Naive thymus-derived CD4-positive, alpha-beta T cell (primary cell): Measurements from ENCODE around the gene DNAH2. TPM values are rescaled to one million over a fixed set of nuclear protein-coding genes. Genes with fewer than 3 reads are reported as not detected.

ENCODE experiments used
- ATAC-seq: fragments of 150-1000 bp; cut with Tn5 transposase; 2 replicates; pipeline ENCODE4 v1.10.0; 2021; ENCODE audit warnings: mild to moderate bottlenecking, moderate library complexity
- CTCF ChIA-PET: fragments of 350-600 bp; sonication (Branson Sonifier 250); formaldehyde crosslinking; loops from one replicate; lab custom pipeline; 2021; ENCODE audit warnings: antibody characterized with exemption; lab: Charles Lee
- POLR2A ChIA-PET: fragments of 350-600 bp; sonication (Branson Sonifier 250); formaldehyde crosslinking; loops from one replicate; lab custom pipeline; 2021; ENCODE audit warnings: antibody characterized with exemption, inconsistent platforms; lab: Charles Lee
- DNase-seq, 9 donors: peaks; one replicate each; pipeline versions ENCODE4 v3.0.0 to v3.0.0-alpha.2; 2020 to 2022; ENCODE audit warnings: mixed read lengths in 1 of 9
- H3K27ac ChIP-seq: one replicate; pipeline ENCODE4 v1.7.0; 2013; ENCODE audit warnings: mild to moderate bottlenecking, low read depth, low read length, moderate library complexity
- H3K27me3 ChIP-seq, 2 donors: one replicate each; pipeline ENCODE4 v1.7.0; 2013; ENCODE audit warnings: low read length in 2 of 2, mild to moderate bottlenecking in 2 of 2, moderate library complexity in 2 of 2; ENCODE audit not compliant: control insufficient read depth in 2 of 2, insufficient read depth in 2 of 2
- H3K36me3 ChIP-seq, 3 experiments: 1 replicate in 2 of 3; 2 replicates in 1 of 3; pipeline ENCODE4 v1.7.0; 2013; ENCODE audit warnings: low read length in 3 of 3, mild to moderate bottlenecking in 3 of 3, moderate library complexity in 1 of 3; ENCODE audit not compliant: insufficient read depth in 3 of 3, control insufficient read depth in 2 of 3
- H3K4me1 ChIP-seq, 2 donors: one replicate each; pipeline ENCODE4 v1.7.0; 2013; ENCODE audit warnings: low read length in 2 of 2, mild to moderate bottlenecking in 2 of 2, moderate library complexity in 1 of 2; ENCODE audit not compliant: control insufficient read depth in 2 of 2, insufficient read depth in 2 of 2
- H3K4me3 ChIP-seq: 2 replicates; pipeline ENCODE4 v1.7.0; 2013; ENCODE audit warnings: mild to moderate bottlenecking, low read length
- H3K9me3 ChIP-seq, 3 experiments: 1 replicate in 2 of 3; 2 replicates in 1 of 3; pipeline ENCODE4 v1.7.0; 2013; ENCODE audit warnings: low read length in 3 of 3; ENCODE audit not compliant: control insufficient read depth in 2 of 3
- H3K27ac Mint-ChIP-seq, 9 donors: one replicate each; pipeline ENCODE4 v1.8.0; 2020 to 2022; ENCODE audit warnings: mixed read lengths in 9 of 9, mild to moderate bottlenecking in 8 of 9, moderate library complexity in 5 of 9, inconsistent platforms in 2 of 9
- H3K27me3 Mint-ChIP-seq, 5 donors: one replicate each; pipeline ENCODE4 v1.8.0; 2021 to 2022; ENCODE audit warnings: mixed read lengths in 5 of 5, mild to moderate bottlenecking in 1 of 5
- H3K36me3 Mint-ChIP-seq, 5 donors: one replicate each; pipeline ENCODE4 v1.8.0; 2020 to 2022; ENCODE audit warnings: mixed read lengths in 5 of 5, mild to moderate bottlenecking in 3 of 5, inconsistent platforms in 1 of 5
- H3K4me1 Mint-ChIP-seq, 7 donors: one replicate each; pipeline ENCODE4 v1.8.0; 2020 to 2022; ENCODE audit warnings: mixed read lengths in 7 of 7, mild to moderate bottlenecking in 3 of 7, inconsistent platforms in 1 of 7
- H3K4me3 Mint-ChIP-seq, 10 donors: one replicate each; pipeline ENCODE4 v1.8.0; 2020 to 2022; ENCODE audit warnings: mild to moderate bottlenecking in 10 of 10, mixed read lengths in 10 of 10, moderate library complexity in 6 of 10, inconsistent platforms in 2 of 10
- H3K9me3 Mint-ChIP-seq, 11 donors: one replicate each; pipeline ENCODE4 v1.8.0; 2020 to 2022; ENCODE audit warnings: mixed read lengths in 11 of 11, mild to moderate bottlenecking in 4 of 11, inconsistent platforms in 1 of 11, moderate library complexity in 1 of 11
- intact Hi-C, 2 donors: fragments of 100-400 bp; cut with micrococcal nuclease; formaldehyde crosslinking; loops; one replicate each; pipeline ENCODE4 v1.15.1; 2023
- polyA plus RNA-seq, 2 donors: library from polyadenylated mRNA; unstranded; fragments of 300-500 nt; fragmentation: Illumina TruSeq; gene quantifications; one replicate each; pipeline ENCODE4 v1.2.3, GENCODE V29; 2021
- total RNA-seq, 6 experiments: library from RNA in 5 of 6; stranded (reverse) in 5 of 6; gene quantifications; 1 replicate in 5 of 6; 2 replicates in 1 of 6; pipeline ENCODE4 v1.2.3 and lab custom pipeline; 2021 to 2026

Gene DNAH2
- total and polyA plus RNA-seq, 7 experiments from 2014 or later, result 0.03 TPM; not detected in 6

- no peaks in the 10 kb centered on the region for H3K36me3 Mint-ChIP-seq
- intact Hi-C loops, result loop anchor here in 1 of 2 donors (2.0 kb wide), 1 partner anchor 27 kb away; the partner anchor contains the start of gene WRAP53
- Histone ChIP-seq H3K27ac (no peak overlapping the region), H3K9me3 (no peaks in the 10 kb centered on the region), H3K36me3 (no peaks in the 10 kb centered on the region), H3K4me1 (peaks cover 4 to 11% of the 10 kb centered on the region in 2 donors), H3K4me3 (no peak overlapping the region), H3K27me3 (peaks cover 6 to 16% of the 10 kb centered on the region in 2 donors)
- no peak for ATAC-seq
- peak overlapping the region in 9 of 10 donors; percentile 26 to 85 (median 71) for H3K4me3 Mint-ChIP-seq
- H3K9me3 Mint-ChIP-seq, result peaks cover 0 to 3% (median 0%) of the 10 kb centered on the region in 11 donors
- POLR2A ChIA-PET, result interaction anchor here (0.9 kb wide), 1 partner anchor 26 kb away, joined by 3 read pairs; no protein-coding TSS in a partner anchor
- H3K4me1 Mint-ChIP-seq, result peaks cover 12 to 32% (median 15%) of the 10 kb centered on the region in 7 donors
- CTCF ChIA-PET, result no interaction called here
- peak overlapping the region in 1 of 9 donors; percentile 55 for H3K27ac Mint-ChIP-seq
- no peak for DNase-seq
- peaks cover 50 to 84% (median 66%) of the 10 kb centered on the region in 5 donors for H3K27me3 Mint-ChIP-seq
Observed at GRCh38 chr17:7715936-7716886, 1.3 kb upstream of the DNAH2 start.

- H3K27me3 ChIP-seq, result peaks cover 6 to 16% of the 10 kb centered on the region in 2 donors
- ATAC-seq (peak; percentile 81), DNase-seq (peak in 3 of 9 donors; percentile 30 to 35 (median 33))
- Mint-ChIP-seq H3K27me3 (peaks cover 51 to 82% (median 65%) of the 10 kb centered on the region in 5 donors), H3K36me3 (no peaks in the 10 kb centered on the region), H3K4me3 (peak overlapping the region; percentile 26 to 85 (median 70)), H3K27ac (no peak overlapping the region), H3K4me1 (peaks cover 10 to 28% (median 15%) of the 10 kb centered on the region in 7 donors), H3K9me3 (no peaks in the 10 kb centered on the region)
- no peaks in the 10 kb centered on the region for H3K9me3 ChIP-seq
- CTCF ChIA-PET, result no interaction called here
- peaks cover 4 to 11% of the 10 kb centered on the region in 2 donors for H3K4me1 ChIP-seq
- peak overlapping the region; percentile 20 for H3K4me3 ChIP-seq
- no peak overlapping the region for H3K27ac ChIP-seq
- H3K36me3 ChIP-seq, result no peaks in the 10 kb centered on the region
- POLR2A ChIA-PET, result no interaction called here
- intact Hi-C loops, result loop anchor here in 1 of 2 donors (2.0 kb wide), 1 partner anchor 29 kb away; the partner anchor contains the start of gene WRAP53
Observed at GRCh38 chr17:7717756-7718350, 309 bp downstream of the DNAH2 start.

- ChIA-PET POLR2A (no interaction called here), CTCF (no interaction called here)
- DNase-seq, result no peak
- H3K4me1 Mint-ChIP-seq, result peaks cover 5 to 25% (median 15%) of the 10 kb centered on the region in 7 donors
- Histone ChIP-seq H3K4me3 (no peak overlapping the region), H3K27ac (no peak overlapping the region), H3K27me3 (peaks cover 4 to 16% of the 10 kb centered on the region in 2 donors), H3K4me1 (peaks cover 4 to 11% of the 10 kb centered on the region in 2 donors), H3K9me3 (no peaks in the 10 kb centered on the region), H3K36me3 (no peaks in the 10 kb centered on the region)
- no peak overlapping the region for H3K4me3 Mint-ChIP-seq
- no peak overlapping the region for H3K27ac Mint-ChIP-seq
- H3K27me3 Mint-ChIP-seq, result peaks cover 40 to 76% (median 61%) of the 10 kb centered on the region in 5 donors
- intact Hi-C loops, result no loop called here
- ATAC-seq, result no peak
- no peaks in the 10 kb centered on the region for H3K9me3 Mint-ChIP-seq
- no peaks in the 10 kb centered on the region for H3K36me3 Mint-ChIP-seq
Observed at GRCh38 chr17:7719661-7720060, 2.1 kb downstream of the DNAH2 start.

GRCh38 chr17:7720125-7720524 is 2.6 kb downstream of the DNAH2 start:
- no peaks in the 10 kb centered on the region for H3K9me3 Mint-ChIP-seq
- no peaks in the 10 kb centered on the region for H3K36me3 Mint-ChIP-seq
- intact Hi-C loops, result no loop called here
- H3K27me3 ChIP-seq, result peaks cover 4 to 16% of the 10 kb centered on the region in 2 donors
- no peak overlapping the region for H3K4me3 ChIP-seq
- H3K27me3 Mint-ChIP-seq, result peaks cover 38 to 74% (median 60%) of the 10 kb centered on the region in 5 donors
- POLR2A ChIA-PET, result no interaction called here
- H3K27ac ChIP-seq, result no peak overlapping the region
- CTCF ChIA-PET, result no interaction called here
- no peak overlapping the region for H3K27ac Mint-ChIP-seq
- DNase-seq (no peak), ATAC-seq (no peak)
- no peaks in the 10 kb centered on the region for H3K36me3 ChIP-seq
- H3K4me1 ChIP-seq, result peaks cover 4 to 11% of the 10 kb centered on the region in 2 donors
- no peak overlapping the region for H3K4me3 Mint-ChIP-seq
- peaks cover 5 to 25% (median 15%) of the 10 kb centered on the region in 7 donors for H3K4me1 Mint-ChIP-seq
- H3K9me3 ChIP-seq, result no peaks in the 10 kb centered on the region

GRCh38 chr17:7721612-7722011 is 4.1 kb downstream of the DNAH2 start:
- H3K27me3 Mint-ChIP-seq, result peaks cover 35 to 59% (median 48%) of the 10 kb centered on the region in 5 donors
- no peak for DNase-seq
- Histone ChIP-seq H3K4me1 (peaks cover 4 to 11% of the 10 kb centered on the region in 2 donors), H3K27ac (no peak overlapping the region), H3K27me3 (peaks cover under 1 to 2% of the 10 kb centered on the region in 2 donors), H3K4me3 (no peak overlapping the region), H3K9me3 (no peaks in the 10 kb centered on the region), H3K36me3 (no peaks in the 10 kb centered on the region)
- peaks cover 5 to 21% (median 11%) of the 10 kb centered on the region in 7 donors for H3K4me1 Mint-ChIP-seq
- no peak overlapping the region for H3K4me3 Mint-ChIP-seq
- POLR2A ChIA-PET, result no interaction called here
- no peaks in the 10 kb centered on the region for H3K36me3 Mint-ChIP-seq
- CTCF ChIA-PET, result no interaction called here
- no peaks in the 10 kb centered on the region for H3K9me3 Mint-ChIP-seq
- intact Hi-C loops, result no loop called here
- no peak overlapping the region for H3K27ac Mint-ChIP-seq
- ATAC-seq, result no peak

- DNase-seq (no peak), ATAC-seq (no peak)
- H3K36me3 Mint-ChIP-seq, result no peaks in the 10 kb centered on the region
- H3K4me3 Mint-ChIP-seq, result no peak overlapping the region
- Histone ChIP-seq H3K4me1 (no peaks in the 10 kb centered on the region), H3K27ac (no peak overlapping the region), H3K36me3 (no peaks in the 10 kb centered on the region), H3K9me3 (no peaks in the 10 kb centered on the region), H3K4me3 (no peak overlapping the region), H3K27me3 (no peaks in the 10 kb centered on the region)
- H3K4me1 Mint-ChIP-seq, result no peaks in the 10 kb centered on the region
- CTCF ChIA-PET, result no interaction called here
- H3K9me3 Mint-ChIP-seq, result no peaks in the 10 kb centered on the region
- H3K27ac Mint-ChIP-seq, result no peak overlapping the region
- intact Hi-C loops, result no loop called here
- POLR2A ChIA-PET, result no interaction called here
- H3K27me3 Mint-ChIP-seq, result peaks cover 12 to 21% (median 18%) of the 10 kb centered on the region in 5 donors
Observed at GRCh38 chr17:7727886-7728285, 10.3 kb downstream of the DNAH2 start.
